Suprapubic skin (tissue), 4 donors: ENCODE results near the gene XXYLT1. TPM values are rescaled to one million over a fixed set of nuclear protein-coding genes. Genes with fewer than 3 reads are reported as not detected.

Experiments used
- DNase-seq, 2 donors: peaks; one replicate each; pipeline ENCODE4 v3.0.0-alpha.2; 2019; ENCODE audit warnings: low spot score in 2 of 2
- H3K27ac ChIP-seq: fragments of 200-600 bp; sonication (generic); one replicate; pipeline ENCODE4 v1.5.1; 2019
- H3K27me3 ChIP-seq: fragments of 200-600 bp; sonication (generic); one replicate; pipeline ENCODE4 v1.5.1; 2019
- H3K36me3 ChIP-seq: fragments of 200-600 bp; sonication (generic); one replicate; pipeline ENCODE4 v1.5.1; 2019
- H3K4me1 ChIP-seq: fragments of 200-600 bp; sonication (generic); one replicate; pipeline ENCODE4 v1.5.1; 2019
- H3K4me3 ChIP-seq: fragments of 200-600 bp; sonication (generic); one replicate; pipeline ENCODE4 v1.5.1; 2019; ENCODE audit warnings: mild to moderate bottlenecking
- H3K9me3 ChIP-seq: fragments of 200-600 bp; sonication (generic); one replicate; pipeline ENCODE4 v1.5.1; 2019
- CTCF ChIP-seq, 2 donors: fragments of 200-600 bp in 1 of 2; fragments of 450-650 bp in 1 of 2; sonication (generic) in 1 of 2; IDR thresholded peaks; one replicate each; pipeline ENCODE4 v1.5.1; 2016 to 2019; ENCODE audit warnings: antibody characterized with exemption in 2 of 2, mild to moderate bottlenecking in 1 of 2, moderate library complexity in 1 of 2
- EP300 ChIP-seq: sonication (generic); formaldehyde crosslinking; IDR thresholded peaks from one replicate; pipeline ENCODE4 v1.6.1; 2017; ENCODE audit warnings: antibody characterized with exemption
- POLR2A ChIP-seq, 2 donors: fragments of 450-650 bp; IDR thresholded peaks; one replicate each; pipeline ENCODE4 v1.6.1; 2017; ENCODE audit warnings: antibody characterized with exemption in 2 of 2, mild to moderate bottlenecking in 2 of 2, moderate library complexity in 2 of 2
- POLR2AphosphoS5 ChIP-seq, 3 donors: sonication (generic); formaldehyde crosslinking; IDR thresholded peaks; one replicate each; pipeline ENCODE4 v1.6.1; 2017; ENCODE audit warnings: antibody characterized with exemption in 3 of 3
- WGBS: methylation state at CpG from one replicate; pipeline ENCODE4 v1.1.5; 2018; 5-methylcytosine and 5-hydroxymethylcytosine counted together
- total RNA-seq, 4 donors: library from RNA; depleted of rRNA; stranded (reverse); fragments of >200 nt; gene quantifications; one replicate each; pipeline ENCODE4 v1.1.0, GENCODE V29; 2016

The XXYLT1 gene
- total RNA-seq, 4 donors from 2014 or later: 8.0 to 19.4 (median 13.2) TPM

GRCh38 chr3:195064300-195064931, 206.5 kb downstream of the XXYLT1 start:
- TF ChIP-seq EP300 (no peak), CTCF (IDR thresholded peaks at IDR 0.05) (no peak), POLR2AphosphoS5 (IDR thresholded peaks at IDR 0.05) (no peak), POLR2A (IDR thresholded peaks at IDR 0.05) (no peak)
- Histone ChIP-seq H3K4me3 (no peak overlapping the region), H3K27ac (no peak overlapping the region), H3K4me1 (no peaks in the 10 kb centered on the region), H3K9me3 (no peaks in the 10 kb centered on the region), H3K36me3 (peaks cover 5% of the 10 kb centered on the region), H3K27me3 (no peaks in the 10 kb centered on the region)
- DNase-seq: no peak
- WGBS: 67% methylated on average over 8 of the region's 8 CpGs

- Histone ChIP-seq H3K4me1 (no peaks in the 10 kb centered on the region), H3K36me3 (no peaks in the 10 kb centered on the region), H3K9me3 (no peaks in the 10 kb centered on the region), H3K4me3 (no peak overlapping the region), H3K27ac (no peak overlapping the region), H3K27me3 (no peaks in the 10 kb centered on the region)
- no peak for DNase-seq
- WGBS: 83% methylated on average over 9 of the region's 9 CpGs
- TF ChIP-seq CTCF (IDR thresholded peaks at IDR 0.05) (no peak), EP300 (no peak), POLR2AphosphoS5 (IDR thresholded peaks at IDR 0.05) (no peak), POLR2A (IDR thresholded peaks at IDR 0.05) (no peak)
Measured at GRCh38 chr3:195063581-195064193, 207.3 kb downstream of the XXYLT1 start.

- Histone ChIP-seq H3K27me3 (no peaks in the 10 kb centered on the region), H3K27ac (no peak overlapping the region), H3K4me3 (no peak overlapping the region), H3K9me3 (no peaks in the 10 kb centered on the region), H3K4me1 (no peaks in the 10 kb centered on the region), H3K36me3 (no peaks in the 10 kb centered on the region)
- no peak for DNase-seq
- 89% methylated on average over 20 of the region's 20 CpGs for WGBS
- TF ChIP-seq POLR2AphosphoS5 (IDR thresholded peaks at IDR 0.05) (no peak), POLR2A (IDR thresholded peaks at IDR 0.05) (no peak), CTCF (IDR thresholded peaks at IDR 0.05) (no peak), EP300 (no peak)
Measured at GRCh38 chr3:195062866-195063540, 208.0 kb downstream of the XXYLT1 start.

GRCh38 chr3:195061756-195062655, 209.0 kb downstream of the XXYLT1 start:
- Histone ChIP-seq H3K27ac (no peak overlapping the region), H3K36me3 (no peaks in the 10 kb centered on the region), H3K4me3 (no peak overlapping the region), H3K27me3 (no peaks in the 10 kb centered on the region), H3K9me3 (no peaks in the 10 kb centered on the region), H3K4me1 (no peaks in the 10 kb centered on the region)
- WGBS: 94% methylated on average over 21 of the region's 36 CpGs
- DNase-seq: no peak
- no peak for TF ChIP-seq POLR2AphosphoS5 (IDR thresholded peaks at IDR 0.05)
- no peak for TF ChIP-seq POLR2A (IDR thresholded peaks at IDR 0.05)
- TF ChIP-seq EP300: no peak
- no peak for TF ChIP-seq CTCF (IDR thresholded peaks at IDR 0.05)
